ENCODE results near the gene CCDC70. TPM values are rescaled to one million over a fixed set of nuclear protein-coding genes. Genes with fewer than 3 reads are reported as not detected.

CCDC70 gene
- polyA plus RNA-seq, 1 experiment, result not detected

- peaks cover 11% of the 10 kb centered on the region for H3K27me3 ChIP-seq (ENCODE audit: control insufficient read depth, insufficient read depth, low read length)
- H3K27ac ChIP-seq (ENCODE audit: low read depth, low read length), result no peak overlapping the region
- ChIA-PET CTCF (no interaction called here), POLR2A (no interaction called here)
- no peaks in the 10 kb centered on the region for H3K9me3 ChIP-seq (ENCODE audit: control insufficient read depth, insufficient read depth, low read length)
- H3K4me3 ChIP-seq (ENCODE audit: low read depth, low read length), result no peak overlapping the region
- no peak for DNase-seq (ENCODE audit: low read depth, low spot score)
- no peak for TF ChIP-seq CTCF (IDR thresholded peaks at IDR 0.05; ENCODE audit: low read depth, low read length)
Observed at GRCh38 chr13:51874651-51875050, 12.9 kb downstream of the CCDC70 start.

GRCh38 chr13:51879133-51879532 is 17.4 kb downstream of the CCDC70 start:
- ChIA-PET CTCF (interaction anchor here (1.5 kb wide), 1 partner anchor 17 kb away, joined by 5 read pairs; no protein-coding TSS in a partner anchor), POLR2A (no interaction called here)
- Histone ChIP-seq H3K27ac (ENCODE audit: low read depth, low read length) (no peak overlapping the region), H3K4me3 (ENCODE audit: low read depth, low read length) (no peak overlapping the region), H3K9me3 (ENCODE audit: control insufficient read depth, insufficient read depth, low read length) (peaks cover 5% of the 10 kb centered on the region), H3K27me3 (ENCODE audit: control insufficient read depth, insufficient read depth, low read length) (peaks cover 12% of the 10 kb centered on the region)
- no peak for TF ChIP-seq CTCF (IDR thresholded peaks at IDR 0.05; ENCODE audit: low read depth, low read length)
- no peak for DNase-seq (ENCODE audit: low read depth, low spot score)

GRCh38 chr13:51881296-51881695 is 19.5 kb downstream of the CCDC70 start:
- H3K27ac ChIP-seq (ENCODE audit: low read depth, low read length), result no peak overlapping the region
- peaks cover 5% of the 10 kb centered on the region for H3K9me3 ChIP-seq (ENCODE audit: control insufficient read depth, insufficient read depth, low read length)
- ChIA-PET POLR2A (no interaction called here), CTCF (no interaction called here)
- no peak for TF ChIP-seq CTCF (IDR thresholded peaks at IDR 0.05; ENCODE audit: low read depth, low read length)
- H3K27me3 ChIP-seq (ENCODE audit: control insufficient read depth, insufficient read depth, low read length), result peaks cover 2% of the 10 kb centered on the region
- DNase-seq (ENCODE audit: low read depth, low spot score), result no peak
- no peak overlapping the region for H3K4me3 ChIP-seq (ENCODE audit: low read depth, low read length)

- DNase-seq (ENCODE audit: low read depth, low spot score), result no peak
- Histone ChIP-seq H3K27me3 (ENCODE audit: control insufficient read depth, insufficient read depth, low read length) (peaks cover 2% of the 10 kb centered on the region), H3K9me3 (ENCODE audit: control insufficient read depth, insufficient read depth, low read length) (peaks cover 5% of the 10 kb centered on the region), H3K4me3 (ENCODE audit: low read depth, low read length) (no peak overlapping the region), H3K27ac (ENCODE audit: low read depth, low read length) (no peak overlapping the region)
- POLR2A ChIA-PET, result no interaction called here
- no peak for TF ChIP-seq CTCF (IDR thresholded peaks at IDR 0.05; ENCODE audit: low read depth, low read length)
- CTCF ChIA-PET, result no interaction called here
Observed at GRCh38 chr13:51882570-51883225, 20.9 kb downstream of the CCDC70 start.

GRCh38 chr13:51883226-51883600 is 21.4 kb downstream of the CCDC70 start:
- no peak overlapping the region for H3K27ac ChIP-seq (ENCODE audit: low read depth, low read length)
- H3K9me3 ChIP-seq (ENCODE audit: control insufficient read depth, insufficient read depth, low read length), result peaks cover 5% of the 10 kb centered on the region
- H3K27me3 ChIP-seq (ENCODE audit: control insufficient read depth, insufficient read depth, low read length), result peaks cover 2% of the 10 kb centered on the region
- CTCF ChIA-PET, result no interaction called here
- no peak overlapping the region for H3K4me3 ChIP-seq (ENCODE audit: low read depth, low read length)
- POLR2A ChIA-PET, result no interaction called here
- no peak for TF ChIP-seq CTCF (IDR thresholded peaks at IDR 0.05; ENCODE audit: low read depth, low read length)
- DNase-seq (ENCODE audit: low read depth, low spot score), result no peak
